AG04450 (cell line): ENCODE results near the gene DNAH5. TPM values are rescaled to one million over a fixed set of nuclear protein-coding genes. Genes with fewer than 3 reads are reported as not detected.

Experiments used
- CTCF ChIA-PET: fragments of 300-600, 350-600 bp; formaldehyde crosslinking; extraction: SDS; loops from one replicate; lab custom pipeline; 2022; ENCODE audit warnings: antibody characterized with exemption, inconsistent platforms; lab: Charles Lee
- POLR2A ChIA-PET: fragments of 350-600 bp; formaldehyde crosslinking; extraction: SDS; loops from one replicate; lab custom pipeline; 2021; ENCODE audit warnings: antibody characterized with exemption, inconsistent platforms; lab: Yijun Ruan, JAX
- DNase-seq: peaks from one replicate; pipeline ENCODE4 v3.0.0-alpha.2; 2011; ENCODE audit warnings: low read depth, low spot score
- H3K27ac ChIP-seq: one replicate; pipeline ENCODE4 v1.5.1; 2012; ENCODE audit warnings: low read depth, low read length, control low read depth
- H3K27me3 ChIP-seq: one replicate; pipeline ENCODE4 v1.6.0; 2012; ENCODE audit warnings: low read length; ENCODE audit not compliant: control insufficient read depth, insufficient read depth
- H3K4me3 ChIP-seq: 2 replicates; pipeline ENCODE4 v1.5.1; 2011; ENCODE audit warnings: mild to moderate bottlenecking, low read depth, low read length, control low read depth
- H3K9me3 ChIP-seq: 2 replicates; pipeline ENCODE4 v1.5.1; 2012; ENCODE audit warnings: low read length; ENCODE audit not compliant: control insufficient read depth, insufficient read depth
- CTCF ChIP-seq: IDR thresholded peaks from 2 replicates; pipeline ENCODE4 v1.5.1; 2011; ENCODE audit warnings: low read depth, low read length, control low read depth, inconsistent platforms
- polyA plus RNA-seq: library from polyadenylated mRNA; depleted of rRNA; stranded (reverse); fragments of >200 nt; gene quantifications from 2 replicates; pipeline ENCODE4 v1.2.3, GENCODE V29; 2011

DNAH5 gene
- polyA plus RNA-seq, 1 experiment: 12.4 TPM

GRCh38 chr5:13662626-13663025, 281.9 kb downstream of the DNAH5 start:
- DNase-seq: no peak
- CTCF ChIA-PET: no interaction called here
- TF ChIP-seq CTCF: no peak

GRCh38 chr5:13661272-13661671, 283.2 kb downstream of the DNAH5 start:
- no peak for DNase-seq
- Histone ChIP-seq H3K4me3 (no peak overlapping the region), H3K27me3 (no peaks in the 10 kb centered on the region), H3K27ac (no peak overlapping the region), H3K9me3 (no peaks in the 10 kb centered on the region)
- no peak for TF ChIP-seq CTCF
- POLR2A ChIA-PET: no interaction called here
- CTCF ChIA-PET: interaction anchor here (1.2 kb wide), 1 partner anchor 295 kb away, joined by 3 read pairs; no protein-coding TSS in a partner anchor

More at GRCh38 chr5:13662626-13663025, 281.9 kb downstream of the DNAH5 start:
- POLR2A ChIA-PET: no interaction called here
- Histone ChIP-seq H3K9me3 (no peaks in the 10 kb centered on the region), H3K27me3 (no peaks in the 10 kb centered on the region), H3K27ac (no peak overlapping the region), H3K4me3 (no peak overlapping the region)

- no peaks in the 10 kb centered on the region for H3K9me3 ChIP-seq
- ChIA-PET POLR2A (interaction anchor here (0.6 kb wide), 1 partner anchor 1001 kb away, joined by 3 read pairs; no protein-coding TSS in a partner anchor), CTCF (interaction anchor here (0.9 to 1.0 kb wide), 2 partner anchors 117 to 182 kb away, joined by 3 to 5 read pairs; no protein-coding TSS in a partner anchor)
- no peak for DNase-seq
- peak; percentile 42 for TF ChIP-seq CTCF
- no peak overlapping the region for H3K27ac ChIP-seq
- H3K4me3 ChIP-seq: no peak overlapping the region
- H3K27me3 ChIP-seq: no peaks in the 10 kb centered on the region
Observed at GRCh38 chr5:13660072-13660471, 284.4 kb downstream of the DNAH5 start.

GRCh38 chr5:13659391-13659790, 285.1 kb downstream of the DNAH5 start:
- Histone ChIP-seq H3K9me3 (no peaks in the 10 kb centered on the region), H3K4me3 (no peak overlapping the region), H3K27me3 (no peaks in the 10 kb centered on the region), H3K27ac (no peak overlapping the region)
- POLR2A ChIA-PET: no interaction called here
- peak; percentile 16 for DNase-seq
- CTCF ChIA-PET: interaction anchor here (0.9 to 1.0 kb wide), 2 partner anchors 118 to 181 kb away, joined by 3 to 5 read pairs; no protein-coding TSS in a partner anchor
- TF ChIP-seq CTCF: no peak

- TF ChIP-seq CTCF: no peak
- DNase-seq: no peak
- Histone ChIP-seq H3K27ac (no peak overlapping the region), H3K9me3 (no peaks in the 10 kb centered on the region), H3K4me3 (no peak overlapping the region), H3K27me3 (no peaks in the 10 kb centered on the region)
- POLR2A ChIA-PET: no interaction called here
- CTCF ChIA-PET: interaction anchor here (1.0 kb wide), 1 partner anchor 118 kb away, joined by 3 read pairs; no protein-coding TSS in a partner anchor
Observed at GRCh38 chr5:13658761-13659160, 285.7 kb downstream of the DNAH5 start.
